ENCODE measurements around the gene CD300A.

Gene CD300A

GRCh38 chr17:74524653-74525464 lies 58.4 kb downstream of the CD300A start:
- DNase-seq: no peak

DNA sequence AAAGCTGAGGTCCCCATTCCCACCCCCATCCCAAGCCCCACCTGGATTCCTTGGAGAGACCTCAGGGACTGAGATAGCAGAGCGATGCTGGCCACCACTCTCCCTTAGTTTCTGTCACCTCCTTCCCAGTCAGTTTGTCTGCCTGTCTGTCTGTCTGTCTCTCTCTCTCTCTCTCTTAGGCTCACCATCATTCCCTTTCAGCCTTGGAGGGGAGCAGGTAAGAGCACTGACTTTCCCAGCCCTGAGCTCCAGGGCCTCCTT lies 59.0 kb downstream of the CD300A start:
- DNase-seq: no peak

- DNase-seq: no peak
These were observed 59.4 kb downstream of the CD300A start for GRCh38 chr17:74525781-74526288.

- no peak for DNase-seq
These were observed 60.2 kb downstream of the CD300A start for GRCh38 chr17:74526681-74527080.

GRCh38 chr17:74527081-74527480 lies 60.6 kb downstream of the CD300A start:
- DNase-seq: no peak

DNA sequence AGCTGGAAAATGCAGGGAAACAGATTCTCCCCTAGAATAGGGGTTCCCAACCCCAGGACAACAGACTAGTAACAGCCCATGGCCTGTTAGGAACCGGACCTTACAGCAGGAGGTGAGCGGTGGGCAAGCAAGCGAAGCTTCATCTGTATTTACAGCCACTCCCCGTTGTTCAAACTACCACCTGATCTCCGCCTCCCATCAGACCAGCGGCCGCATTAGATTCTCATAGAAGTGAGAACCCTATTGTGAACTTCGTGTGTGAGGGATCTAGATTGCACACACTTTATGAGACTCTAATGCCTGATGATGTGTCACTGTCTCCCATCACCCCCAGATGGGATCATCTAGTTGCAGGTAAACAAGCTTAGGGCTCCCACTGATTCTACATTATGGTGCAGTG lies 61.3 kb downstream of the CD300A start:
- DNase-seq: no peak

DNA sequence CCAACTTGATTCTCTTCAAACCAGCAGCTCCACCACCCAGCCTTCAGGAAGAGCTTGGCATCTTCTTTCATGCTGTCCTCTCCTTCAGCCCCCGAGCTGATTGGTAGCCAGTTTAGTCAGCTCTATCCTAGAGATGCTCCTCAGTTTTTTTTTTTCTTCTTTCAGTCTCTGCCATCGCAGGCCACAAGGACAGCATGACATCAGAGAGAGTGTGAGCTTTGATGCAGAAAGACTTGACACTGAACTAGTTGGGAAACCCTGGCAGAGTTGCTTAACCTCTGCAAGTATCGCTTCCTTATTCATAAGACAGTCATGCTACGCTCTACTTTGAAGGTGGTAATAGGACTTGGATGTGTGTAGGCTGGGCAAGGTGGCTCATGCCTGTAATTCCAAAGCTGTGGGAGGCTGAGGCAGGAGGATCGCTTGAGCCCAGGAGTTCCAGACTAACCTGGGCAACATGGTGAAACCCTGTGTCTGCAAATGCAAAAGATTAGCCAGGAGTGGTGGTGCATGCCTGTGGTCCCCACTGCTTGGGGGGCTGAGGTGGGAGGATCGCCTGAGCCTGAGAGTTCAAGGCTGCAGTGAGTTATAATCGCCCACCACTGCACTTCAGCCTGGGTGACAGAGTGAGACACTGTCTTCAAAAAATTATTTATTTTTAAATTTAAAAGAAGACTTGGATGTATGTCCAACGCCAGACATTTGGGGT lies 62.2 kb downstream of the CD300A start:
- DNase-seq: no peak

DNA sequence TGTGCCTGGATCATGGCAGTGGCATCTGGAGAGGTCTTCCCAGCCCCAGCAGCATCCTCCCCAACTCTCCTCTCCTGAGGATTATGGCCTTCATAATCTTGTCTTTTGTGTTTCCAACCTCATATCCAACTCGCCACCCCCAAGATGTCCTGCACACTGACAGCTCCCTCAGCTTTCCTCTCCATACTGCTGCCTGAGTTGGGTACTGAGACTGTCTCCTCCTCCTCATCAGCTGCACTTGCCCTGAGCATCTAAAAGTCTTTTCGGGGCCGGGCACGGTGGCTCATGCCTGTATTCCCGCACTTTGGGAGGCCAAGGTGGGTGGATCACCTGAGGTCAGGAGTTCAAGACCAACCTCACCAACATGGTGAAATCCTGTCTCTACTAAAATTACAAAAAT lies 62.8 kb downstream of the CD300A start:
- DNase-seq: no peak

- DNase-seq: no peak
These were observed 64.4 kb downstream of the CD300A start for GRCh38 chr17:74530831-74531150.

DNA sequence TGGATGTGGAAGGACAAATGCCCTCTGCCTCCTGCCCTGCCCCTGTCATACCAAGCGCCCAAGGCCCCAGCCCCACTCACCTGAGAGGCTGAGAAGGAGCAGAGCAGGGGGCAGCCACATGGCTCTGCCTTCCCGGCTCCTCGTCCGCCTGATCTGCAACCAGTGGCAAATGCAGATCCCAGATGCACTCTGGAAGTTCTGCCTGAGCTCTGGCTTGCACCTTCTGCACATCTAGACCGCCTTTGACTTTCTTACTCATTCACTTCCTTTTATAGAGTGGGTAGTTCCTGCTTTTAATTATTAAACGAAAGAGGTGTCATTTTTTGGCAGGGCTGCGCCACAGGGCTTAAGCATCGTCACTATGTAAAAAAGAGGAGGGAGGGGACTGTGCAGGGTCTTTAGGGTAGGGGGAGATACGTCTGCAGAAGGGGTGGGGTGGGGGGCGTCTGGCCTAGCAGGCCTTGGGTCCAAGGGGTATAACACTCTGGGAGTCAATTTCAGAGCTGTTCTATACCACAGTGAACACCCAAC lies 64.9 kb downstream of the CD300A start, which contains the start of gene CD300LB:
Gene CD300LB, minus strand, starts transcription at position 245 of the 531 bp plus-strand sequence. Its CDS starts 125 bp downstream, at position 120.
- no peak for DNase-seq

- DNase-seq: no peak
These were observed 65.7 kb downstream of the CD300A start for GRCh38 chr17:74532115-74532514.
